NCI-H2081 (cell line): ENCODE data around the gene MSL3B.

Source experiments
- DNase-seq, 2 experiments: peaks; one replicate each; lab custom pipeline; 2025; lab: John Stamatoyannopoulos, UW

Gene MSL3B

DNA sequence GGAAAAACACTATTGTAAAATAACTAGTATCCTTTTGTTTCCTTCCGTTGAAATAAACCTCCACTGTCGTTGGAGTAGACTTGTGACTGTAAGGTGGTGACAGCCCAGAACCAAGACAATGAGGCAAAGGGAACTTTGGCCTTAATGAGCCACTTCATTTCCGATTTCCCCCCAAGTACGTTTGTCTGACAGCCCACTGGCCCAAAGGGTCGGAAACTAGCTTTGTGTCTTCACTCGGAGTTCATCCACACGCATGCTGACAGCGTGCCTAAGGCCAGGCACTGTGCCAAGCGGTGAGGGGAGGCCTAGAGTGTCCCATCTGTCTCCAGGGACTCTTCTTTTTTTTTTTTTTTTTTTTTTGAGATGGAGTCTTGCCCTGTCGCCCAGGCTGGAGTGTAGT, 34.8 kb downstream of the MSL3B start:
- DNase-seq: no peak

DNA sequence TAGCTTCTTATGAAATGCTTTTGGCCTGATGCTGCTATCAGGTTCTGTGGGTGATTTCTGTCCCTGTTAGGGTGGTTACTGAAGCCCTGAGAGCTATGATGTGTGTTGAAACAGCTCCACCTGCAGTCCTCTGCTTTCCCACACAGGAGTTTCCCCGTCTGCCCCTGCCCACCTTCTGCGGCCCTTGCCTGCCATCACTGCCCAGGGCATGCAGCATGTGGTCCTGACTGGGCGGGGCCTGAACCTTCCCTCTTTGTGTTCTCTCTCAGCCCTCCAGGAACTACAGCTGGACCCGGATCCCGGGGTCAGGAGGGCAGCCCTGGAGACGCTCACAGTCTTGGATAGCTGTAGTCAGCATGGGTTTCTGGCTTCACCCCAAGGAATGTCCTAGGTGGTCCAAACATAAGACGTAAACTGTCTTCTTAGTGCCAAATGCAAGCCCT, 35.3 kb downstream of the MSL3B start:
- DNase-seq: peak; percentile 34 to 53

GRCh38 chr2:233832414-233832813, 35.8 kb downstream of the MSL3B start:
- no peak for DNase-seq

GRCh38 chr2:233831861-233832260, 36.3 kb downstream of the MSL3B start:
- no peak for DNase-seq

- DNase-seq: peak in 1 of 2 experiments; percentile 6
Observed at GRCh38 chr2:233831011-233831721, 37.0 kb downstream of the MSL3B start.

DNA sequence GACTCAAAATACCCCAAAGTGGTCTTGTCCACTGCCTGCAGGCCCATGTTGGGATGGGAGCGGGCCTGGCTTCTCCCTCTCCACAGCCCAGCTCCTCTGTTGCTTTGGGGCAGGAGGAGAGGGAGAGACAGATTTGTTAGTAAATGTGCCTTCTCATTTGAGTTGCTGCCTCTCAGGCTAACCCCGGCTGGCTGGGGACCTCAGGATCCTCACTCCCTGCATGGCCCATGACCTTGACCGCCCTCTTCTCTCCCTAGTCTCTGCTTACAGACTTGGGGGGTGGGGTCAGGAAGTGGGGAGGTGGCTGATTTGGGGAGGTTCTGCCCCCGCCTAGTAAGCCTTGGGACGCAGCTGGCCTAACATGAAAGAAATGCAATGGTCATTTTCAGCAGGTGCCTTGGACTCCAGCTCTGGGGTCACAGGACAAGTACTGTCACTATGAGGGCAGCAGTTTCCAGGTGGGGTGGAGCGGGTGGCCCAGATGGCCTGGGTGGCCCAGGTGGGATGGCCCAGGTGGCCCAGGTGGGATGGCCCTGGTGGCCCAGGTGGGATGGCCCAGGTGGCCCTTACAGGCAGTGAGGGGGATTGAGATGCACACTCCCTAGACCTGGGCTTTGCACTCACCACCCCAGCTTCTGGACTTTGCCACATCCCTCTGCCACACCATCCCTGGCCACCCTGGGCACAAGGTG, 37.9 kb downstream of the MSL3B start:
- DNase-seq: no peak

DNA sequence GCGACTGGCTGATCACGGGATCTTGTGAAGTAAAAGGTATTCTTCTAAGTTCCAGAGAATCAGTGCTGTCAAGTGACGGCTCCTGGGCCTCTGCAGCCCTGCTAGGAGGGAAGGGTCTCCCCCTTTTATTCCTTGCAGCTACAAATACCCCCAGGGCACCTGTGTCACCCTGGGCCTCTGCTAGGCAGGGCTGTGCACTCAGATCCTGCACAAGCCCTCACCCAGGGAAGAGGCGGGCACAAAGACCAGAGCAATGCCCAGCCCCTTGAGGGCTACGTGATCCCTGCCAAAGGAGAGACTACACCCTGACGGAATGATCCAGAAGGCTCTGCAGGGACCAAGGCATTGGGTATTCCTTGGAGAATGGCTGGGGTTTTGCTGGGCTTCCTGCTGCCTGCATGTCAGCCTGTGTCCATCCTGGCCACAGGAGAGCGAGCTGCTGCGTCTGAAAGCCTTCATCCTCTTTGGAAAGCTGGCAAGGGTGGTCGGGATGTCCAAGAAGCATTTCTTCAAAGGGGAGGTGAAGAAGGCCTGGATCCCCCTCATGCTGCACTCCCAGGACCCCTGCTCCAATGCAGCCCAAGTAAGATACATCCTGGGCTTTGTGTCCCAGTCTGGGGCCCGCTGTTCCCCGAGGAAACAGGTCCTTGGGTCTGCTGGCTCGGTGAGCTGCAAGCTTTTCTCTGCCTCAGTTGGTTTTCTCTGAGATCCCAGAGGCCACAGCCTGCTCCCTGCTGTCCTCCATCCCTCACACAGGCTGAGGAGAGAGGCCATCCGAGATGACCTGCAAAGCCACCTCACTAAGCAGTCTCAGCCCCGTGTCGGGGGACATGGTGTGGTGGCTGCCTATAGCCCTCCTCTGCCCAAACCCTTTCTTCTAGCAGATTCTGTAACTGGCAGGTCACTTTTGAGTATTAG, 38.7 kb downstream of the MSL3B start:
- DNase-seq: no peak

DNA sequence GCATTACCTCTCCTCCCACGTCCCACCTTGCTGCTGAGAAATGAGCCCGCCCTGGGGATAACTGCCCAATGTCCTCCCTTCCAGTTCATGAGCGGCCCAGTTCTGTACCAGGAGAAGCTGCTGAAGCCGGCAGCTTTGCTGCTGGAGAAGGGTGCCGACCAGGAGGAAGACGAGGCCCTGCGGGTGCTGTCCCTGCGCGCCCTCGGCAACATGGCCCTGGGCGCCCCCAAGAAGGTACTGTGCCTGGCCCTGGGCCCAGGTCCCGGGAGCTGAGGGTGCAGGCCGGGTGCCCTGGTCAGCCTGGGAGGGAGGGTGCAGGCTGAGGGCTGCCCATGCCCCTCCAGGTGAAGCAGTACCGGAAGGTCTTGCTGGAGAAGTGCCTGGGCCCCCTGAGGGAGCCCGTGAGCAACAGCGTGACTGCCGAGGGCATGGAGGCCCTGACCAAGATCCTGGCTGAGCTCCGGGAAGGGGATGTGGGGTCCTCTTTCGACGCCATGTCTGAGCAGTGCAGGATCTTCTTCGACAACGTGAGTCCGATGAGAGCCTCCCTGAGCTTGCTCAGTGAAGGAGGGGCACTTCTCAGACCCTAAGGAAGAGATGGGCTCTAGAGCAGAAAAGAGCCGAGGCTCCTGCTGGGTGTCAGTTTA, 39.5 kb downstream of the MSL3B start:
- no peak for DNase-seq

- DNase-seq: no peak
Observed at GRCh38 chr2:233824373-233824772, 43.8 kb downstream of the MSL3B start.

DNA sequence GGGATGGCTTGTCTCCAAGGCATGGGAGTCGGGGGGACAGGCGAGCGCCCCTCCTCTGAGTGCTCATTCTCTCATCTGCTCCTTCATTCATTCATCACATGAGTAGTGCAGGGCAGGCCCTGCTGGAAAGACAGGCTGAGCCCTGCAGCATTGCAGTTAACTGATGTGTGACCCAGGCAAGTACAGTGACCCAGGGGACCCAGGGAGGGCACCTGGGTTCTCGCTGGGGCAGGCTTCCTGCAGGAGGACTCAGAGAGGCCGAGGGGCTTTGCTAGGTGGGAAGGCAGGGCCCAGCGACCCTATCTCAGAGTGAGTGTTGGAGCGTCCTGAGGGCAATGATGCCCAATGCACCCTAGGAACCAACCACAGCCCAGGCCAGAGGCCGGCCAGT, 44.5 kb downstream of the MSL3B start:
- DNase-seq: no peak

- DNase-seq: no peak
Observed at GRCh38 chr2:233822781-233823730, 45.1 kb downstream of the MSL3B start.

DNA sequence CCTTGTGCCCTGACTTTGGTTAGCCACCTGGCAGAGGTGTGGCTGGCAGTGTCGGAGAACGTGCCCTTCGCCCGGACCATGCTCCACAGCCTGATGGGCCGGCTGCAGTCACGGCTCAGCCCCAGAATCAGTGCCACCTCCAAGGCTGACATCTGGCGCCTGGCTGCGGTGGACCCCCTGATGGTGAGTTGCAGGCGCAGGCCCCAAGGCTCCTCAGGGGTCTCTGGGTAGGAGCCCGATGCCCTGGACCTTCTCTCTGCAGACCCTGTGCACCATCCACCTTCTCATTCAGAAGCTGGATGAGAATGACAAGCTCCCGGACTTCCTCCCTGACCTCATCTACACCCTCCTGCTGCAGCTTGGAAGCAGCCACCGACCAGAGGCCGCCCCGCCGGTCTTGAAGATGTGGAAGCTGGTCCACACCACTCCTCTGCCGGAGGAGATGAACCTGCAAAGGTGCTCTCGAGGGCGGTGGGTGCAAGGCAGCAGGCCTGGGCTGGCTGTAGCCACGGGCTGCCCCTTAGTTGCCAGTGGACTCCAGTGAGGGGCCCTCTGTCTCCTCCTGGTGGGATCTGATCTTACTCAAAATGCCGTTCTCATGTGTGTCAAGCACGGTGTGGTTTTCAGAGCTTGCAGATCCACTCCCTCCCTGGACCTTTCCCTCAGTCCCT, 46.0 kb downstream of the MSL3B start:
- DNase-seq: no peak

GRCh38 chr2:233821709-233822100, 46.5 kb downstream of the MSL3B start:
- DNase-seq: no peak

DNA sequence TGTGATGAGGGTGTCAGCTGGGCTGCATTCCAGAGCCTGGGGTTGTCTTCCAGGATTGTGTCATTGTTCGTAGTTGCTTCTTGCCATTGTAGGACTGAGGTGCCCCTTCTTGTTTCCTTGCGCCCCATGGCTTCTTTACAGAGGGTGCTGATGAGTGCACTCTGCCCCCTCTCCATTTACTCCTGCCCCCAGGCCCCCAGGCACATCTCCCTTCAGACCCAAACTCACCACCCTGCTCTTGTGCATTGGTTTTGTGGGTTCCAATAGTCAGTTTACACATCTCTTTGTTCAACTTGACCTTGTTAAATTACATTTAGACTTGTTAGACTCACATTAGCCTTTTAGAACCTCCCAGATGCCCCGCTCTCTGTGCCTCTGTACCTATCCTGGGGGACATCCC, 47.0 kb downstream of the MSL3B start:
- DNase-seq: no peak

GRCh38 chr2:233820774-233821105, 47.4 kb downstream of the MSL3B start:
- no peak for DNase-seq

GRCh38 chr2:233819884-233820773, 48.1 kb downstream of the MSL3B start:
- DNase-seq: no peak

DNA sequence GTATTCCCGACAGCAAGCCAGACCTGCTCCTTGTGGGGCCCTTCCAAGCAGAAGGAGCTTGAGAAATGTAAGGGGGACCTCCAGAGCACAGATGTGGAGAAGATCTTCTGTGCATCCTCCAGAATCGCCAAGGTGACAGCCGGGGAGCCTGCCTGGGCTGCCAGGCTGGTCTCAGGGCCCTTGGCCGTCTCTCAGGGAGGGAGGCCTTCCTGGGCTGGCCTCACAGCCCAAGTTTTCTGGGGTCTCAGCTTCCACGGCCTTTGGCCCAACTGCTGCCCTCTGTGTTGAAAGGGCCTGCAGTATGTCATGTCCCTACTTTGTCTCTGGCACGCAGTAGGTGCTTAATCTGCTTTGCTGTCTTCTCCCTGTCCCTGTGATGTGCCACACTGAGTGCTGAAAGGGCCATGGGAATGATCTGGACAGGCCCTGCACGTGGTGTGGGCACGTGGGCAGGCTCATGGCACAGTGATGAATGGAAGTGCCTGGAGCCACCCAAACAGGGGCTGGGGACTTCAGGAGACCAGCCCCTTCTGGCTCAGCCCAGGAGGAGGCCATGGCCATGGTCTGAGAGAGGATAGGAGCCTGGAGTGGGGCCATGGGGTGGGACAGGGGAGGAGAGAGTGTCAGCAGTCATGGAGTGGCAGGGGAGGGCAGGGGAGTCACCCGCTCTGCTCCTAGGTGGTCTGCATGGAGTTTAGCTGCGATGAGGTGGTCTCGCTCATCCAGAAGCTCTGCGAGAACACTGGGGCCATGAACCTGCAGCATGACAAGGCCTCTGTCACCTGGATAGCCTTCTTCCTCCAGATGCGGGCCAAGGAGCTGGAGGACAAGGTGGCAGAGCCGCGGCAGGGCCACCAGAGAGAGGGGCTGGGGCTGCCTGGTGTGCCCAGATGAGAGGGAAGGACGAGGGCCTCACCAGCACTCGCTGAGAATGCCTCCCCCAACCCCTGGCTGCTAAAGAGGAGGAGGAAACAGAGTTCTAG, 49.3 kb downstream of the MSL3B start:
- DNase-seq: no peak

GRCh38 chr2:233817995-233818638, 50.1 kb downstream of the MSL3B start:
- DNase-seq: no peak
